MM.1S (cell line): ENCODE results near the gene ATP5F1E.

Experiments
- DNase-seq: peaks from one replicate; pipeline ENCODE4 v3.0.0-alpha.2; 2015
- H2AFZ ChIP-seq: fragments of 300-600 bp; sonication (generic); 2 replicates; pipeline ENCODE4 v1.6.0; 2016; ENCODE audit warnings: antibody characterized with exemption, low read length
- H3F3A ChIP-seq: fragments of 300-600 bp; sonication (generic); 2 replicates; pipeline ENCODE4 v1.6.1; 2016; ENCODE audit warnings: mild to moderate bottlenecking, antibody characterized with exemption, low read length, moderate library complexity, mixed read lengths; ENCODE audit not compliant: insufficient read depth
- H3K27ac ChIP-seq: fragments of 300-600 bp; sonication (generic); 2 replicates; pipeline ENCODE4 v1.5.1; 2016; ENCODE audit warnings: mild to moderate bottlenecking, low read length
- H3K27me3 ChIP-seq: fragments of 300-600 bp; sonication (generic); replicated peaks from 2 replicates; pipeline ENCODE4 v1.6.0; 2016; ENCODE audit warnings: low read length; ENCODE audit not compliant: insufficient read depth
- H3K36me3 ChIP-seq: fragments of 300-600 bp; sonication (generic); replicated peaks from 2 replicates; pipeline ENCODE4 v1.6.1; 2016; ENCODE audit warnings: mild to moderate bottlenecking, low read length, mixed read lengths; ENCODE audit not compliant: insufficient read depth
- H3K4me1 ChIP-seq: fragments of 300-600 bp; sonication (generic); 2 replicates; pipeline ENCODE4 v1.6.1; 2016; ENCODE audit warnings: low read length, mixed read lengths
- H3K4me2 ChIP-seq: fragments of 300-600 bp; sonication (generic); 2 replicates; pipeline ENCODE4 v1.6.0; 2016; ENCODE audit warnings: low read depth, low read length
- H3K4me3 ChIP-seq: fragments of 300-600 bp; sonication (generic); 2 replicates; pipeline ENCODE4 v1.5.1; 2016; ENCODE audit warnings: low read length, mixed read lengths
- H3K79me2 ChIP-seq: fragments of 300-600 bp; sonication (generic); 2 replicates; pipeline ENCODE4 v1.6.1; 2016; ENCODE audit warnings: mixed run types, low read length, mixed read lengths
- H3K9ac ChIP-seq: fragments of 300-600 bp; sonication (generic); 2 replicates; pipeline ENCODE4 v1.6.1; 2016; ENCODE audit warnings: low read length, mixed read lengths
- H3K9me2 ChIP-seq: fragments of 300-600 bp; sonication (generic); replicated peaks from 2 replicates; pipeline ENCODE4 v1.6.1; 2016; ENCODE audit warnings: mild to moderate bottlenecking, low read length, mixed read lengths; ENCODE audit not compliant: insufficient read depth
- H3K9me3 ChIP-seq: fragments of 300-600 bp; sonication (generic); replicated peaks from 2 replicates; pipeline ENCODE4 v1.6.1; 2016; ENCODE audit warnings: mild to moderate bottlenecking, low read length, mixed read lengths; ENCODE audit not compliant: insufficient read depth
- H4K20me1 ChIP-seq: fragments of 300-600 bp; sonication (generic); 2 replicates; pipeline ENCODE4 v1.6.1; 2016; ENCODE audit warnings: mild to moderate bottlenecking, low read length, moderate library complexity, mixed read lengths; ENCODE audit not compliant: insufficient read depth
- CTCF ChIP-seq: fragments of 300-600 bp; sonication (generic); IDR thresholded peaks from 2 replicates; pipeline ENCODE4 v1.5.1; 2016; ENCODE audit warnings: antibody characterized with exemption, low read length, mixed read lengths
- EZH2 ChIP-seq: fragments of 300-600 bp; sonication (generic); optimal IDR thresholded peaks from 2 replicates; pipeline ENCODE3; 2017; ENCODE audit warnings: low read depth, mild to moderate bottlenecking, antibody characterized with exemption, low read length, mixed read lengths
- EZH2phosphoT487 ChIP-seq: fragments of 300-600 bp; sonication (generic); IDR thresholded peaks from 2 replicates; pipeline ENCODE4 v1.6.1; 2018; ENCODE audit warnings: antibody characterized with exemption, low read length

Gene ATP5F1E

GRCh38 chr20:58998656-58999055 is 33.5 kb downstream of the ATP5F1E start:
- Histone ChIP-seq H3K4me3 (no peak overlapping the region), H3K4me2 (no peak overlapping the region), H3K4me1 (peaks cover 12% of the 10 kb centered on the region), H4K20me1 (no peaks in the 10 kb centered on the region), H3F3A (peaks cover 6% of the 10 kb centered on the region), H3K9me3 (no peaks in the 10 kb centered on the region), H3K9me2 (no peaks in the 10 kb centered on the region), H3K27ac (no peak overlapping the region), H3K27me3 (no peaks in the 10 kb centered on the region), H2AFZ (no peak overlapping the region), H3K79me2 (peaks cover 5% of the 10 kb centered on the region; the same call in 1 of the 2 replicates), H3K9ac (no peak overlapping the region), H3K36me3 (peaks cover 9% of the 10 kb centered on the region)
- TF ChIP-seq EZH2phosphoT487 (no peak), CTCF (no peak), EZH2 (no peak)
- no peak for DNase-seq

DNA sequence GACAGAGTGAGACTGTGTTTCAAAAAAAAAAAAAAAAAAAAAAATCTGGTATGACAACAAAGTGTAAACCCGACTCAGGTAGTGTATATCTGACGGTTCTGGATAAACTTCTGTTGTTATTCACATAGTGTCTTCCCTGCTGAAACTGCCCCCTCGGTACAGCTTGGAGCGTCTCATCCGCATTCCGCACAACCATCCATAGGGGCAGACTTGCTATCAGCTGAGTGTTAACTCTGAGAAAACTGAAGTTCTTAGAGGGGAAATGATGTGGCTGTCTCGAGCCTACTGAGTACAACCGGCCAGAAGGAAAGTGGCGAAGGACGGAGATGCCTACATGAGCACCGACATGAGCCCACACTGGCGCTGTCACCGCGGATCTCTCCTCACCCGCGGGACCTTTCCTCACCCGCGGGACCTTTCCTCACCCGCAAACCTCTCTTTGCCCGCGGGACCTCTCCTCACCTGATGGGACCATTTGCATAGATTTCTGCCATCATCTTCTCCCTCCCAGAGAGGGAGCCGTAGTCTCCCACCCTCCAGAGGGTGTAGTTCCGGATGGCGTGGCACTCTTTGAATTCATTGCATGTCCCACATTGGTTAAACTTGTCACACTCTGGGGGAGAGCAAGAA is 34.9 kb downstream of the ATP5F1E start:
- H4K20me1 ChIP-seq: no peaks in the 10 kb centered on the region
- DNase-seq: no peak
- H3K4me3 ChIP-seq: no peak overlapping the region
- no peak overlapping the region for H2AFZ ChIP-seq
- H3K4me1 ChIP-seq: peaks cover 25% of the 10 kb centered on the region
- H3K27ac ChIP-seq: no peak overlapping the region
- peaks cover 9% of the 10 kb centered on the region for H3K36me3 ChIP-seq
- TF ChIP-seq EZH2phosphoT487: no peak
- no peak for TF ChIP-seq EZH2
- H3K27me3 ChIP-seq: no peaks in the 10 kb centered on the region
- no peaks in the 10 kb centered on the region for H3K9me2 ChIP-seq
- H3K9ac ChIP-seq: no peak overlapping the region
- H3K79me2 ChIP-seq: peaks cover 5% of the 10 kb centered on the region; the same call in 1 of the 2 replicates
- H3F3A ChIP-seq: peaks cover 19% of the 10 kb centered on the region
- no peak overlapping the region for H3K4me2 ChIP-seq
- H3K9me3 ChIP-seq: no peaks in the 10 kb centered on the region

DNA sequence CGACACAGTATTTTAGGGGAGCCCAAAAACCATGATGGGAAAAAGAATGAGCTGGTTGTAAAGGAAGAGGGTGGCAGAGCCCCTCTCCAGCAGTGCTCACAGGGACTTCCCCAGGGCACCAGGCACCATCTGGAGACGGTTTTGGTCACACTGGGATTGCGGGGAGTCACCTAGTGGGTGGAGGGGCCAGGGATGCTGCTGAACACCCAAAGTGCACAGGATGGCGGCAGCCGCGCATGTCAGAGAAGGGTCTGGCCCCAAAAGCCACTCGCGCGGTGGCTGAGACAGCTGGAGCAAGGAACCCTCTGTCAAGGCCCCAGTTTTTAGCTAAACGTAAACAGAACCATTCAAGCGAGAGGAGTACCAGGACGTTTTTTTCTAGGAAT is 35.9 kb downstream of the ATP5F1E start:
- Histone ChIP-seq H3K4me2 (no peak overlapping the region), H3K4me3 (no peak overlapping the region), H3K36me3 (peaks cover 11% of the 10 kb centered on the region), H3K4me1 (peaks cover 28% of the 10 kb centered on the region), H3K9me3 (no peaks in the 10 kb centered on the region), H3F3A (peaks cover 19% of the 10 kb centered on the region), H3K9ac (no peak overlapping the region), H3K27me3 (no peaks in the 10 kb centered on the region), H3K27ac (no peak overlapping the region), H3K9me2 (no peaks in the 10 kb centered on the region), H2AFZ (no peak overlapping the region), H3K79me2 (peaks cover 5% of the 10 kb centered on the region; the same call in 1 of the 2 replicates), H4K20me1 (no peaks in the 10 kb centered on the region)
- no peak for DNase-seq
- TF ChIP-seq EZH2: no peak
- TF ChIP-seq EZH2phosphoT487: no peak
- TF ChIP-seq CTCF: no peak

DNA sequence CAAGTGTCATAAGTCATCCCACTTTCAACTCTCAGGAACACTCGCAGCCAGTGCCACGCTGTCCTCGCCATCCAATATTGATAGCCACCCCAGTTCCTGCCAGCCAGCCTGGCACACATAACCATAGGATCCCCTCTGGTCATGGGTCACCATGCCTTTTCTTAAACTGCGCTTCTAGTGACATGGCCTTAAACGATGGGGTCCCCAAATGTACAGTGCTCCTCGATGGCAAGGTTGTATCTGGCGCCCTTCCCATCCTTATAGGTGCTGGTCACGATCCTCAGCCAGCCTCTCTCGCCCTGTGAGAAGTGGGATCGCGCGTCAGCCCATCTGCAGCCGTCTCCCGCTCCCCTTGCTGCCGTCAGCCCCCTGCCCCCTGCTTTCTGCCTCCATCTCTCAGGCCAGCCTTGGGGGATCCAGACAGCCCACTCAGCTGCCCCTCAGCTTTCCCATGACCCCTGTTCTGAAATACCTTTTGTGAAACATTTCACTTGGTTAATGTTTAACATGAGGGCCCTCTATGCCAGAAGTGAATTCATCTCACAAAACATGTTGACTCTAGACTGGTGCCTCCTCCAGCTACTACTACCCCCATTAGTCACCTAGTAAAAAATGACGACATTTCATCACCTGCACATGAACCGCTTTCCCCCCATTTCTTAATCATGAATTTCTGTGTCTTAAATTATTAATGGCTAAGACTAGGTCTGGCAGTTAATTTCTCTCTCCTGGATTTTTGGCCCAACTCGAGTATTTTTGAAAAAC is 36.5 kb downstream of the ATP5F1E start:
- no peaks in the 10 kb centered on the region for H3K9me3 ChIP-seq
- H3K27me3 ChIP-seq: no peaks in the 10 kb centered on the region
- no peak overlapping the region for H3K27ac ChIP-seq
- H4K20me1 ChIP-seq: no peaks in the 10 kb centered on the region
- no peak overlapping the region for H3K4me2 ChIP-seq
- H3K9ac ChIP-seq: no peak overlapping the region
- no peaks in the 10 kb centered on the region for H3K9me2 ChIP-seq
- H3K79me2 ChIP-seq: peaks cover 5% of the 10 kb centered on the region; the same call in 1 of the 2 replicates
- DNase-seq: no peak
- H3K36me3 ChIP-seq: peaks cover 15% of the 10 kb centered on the region
- no peak overlapping the region for H2AFZ ChIP-seq
- no peak overlapping the region for H3K4me3 ChIP-seq
- H3K4me1 ChIP-seq: peaks cover 28% of the 10 kb centered on the region
- TF ChIP-seq CTCF: no peak
- no peak for TF ChIP-seq EZH2phosphoT487
- no peak for TF ChIP-seq EZH2
- H3F3A ChIP-seq: peaks cover 19% of the 10 kb centered on the region
